Left forelimb (tissue), 1 donor: ENCODE data around the gene RBM39.

Experiments
- DNase-seq: peaks from one replicate; pipeline ENCODE4 v3.0.0-alpha.2; 2018; ENCODE audit warnings: low spot score

The RBM39 gene

DNA sequence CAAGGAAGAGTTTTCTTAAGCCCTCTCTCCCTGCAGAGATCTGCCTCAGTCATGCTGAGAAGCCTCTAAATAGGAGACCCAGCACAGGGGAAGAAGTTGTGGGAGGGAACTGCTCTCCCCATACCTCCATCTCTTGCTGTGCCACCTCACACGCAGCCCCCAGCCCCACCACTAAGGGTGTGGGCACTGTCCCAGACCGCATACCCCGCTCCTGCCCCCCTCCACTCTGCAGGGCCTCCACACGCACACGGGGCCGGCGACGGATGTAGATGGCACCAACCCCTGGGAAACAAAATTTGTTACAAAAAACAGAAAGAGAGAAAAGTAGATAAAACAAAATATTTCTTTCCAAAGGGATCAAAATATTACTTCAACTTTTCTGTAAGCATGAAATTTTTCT, 67.1 kb downstream of the RBM39 start:
- DNase-seq: no peak

DNA sequence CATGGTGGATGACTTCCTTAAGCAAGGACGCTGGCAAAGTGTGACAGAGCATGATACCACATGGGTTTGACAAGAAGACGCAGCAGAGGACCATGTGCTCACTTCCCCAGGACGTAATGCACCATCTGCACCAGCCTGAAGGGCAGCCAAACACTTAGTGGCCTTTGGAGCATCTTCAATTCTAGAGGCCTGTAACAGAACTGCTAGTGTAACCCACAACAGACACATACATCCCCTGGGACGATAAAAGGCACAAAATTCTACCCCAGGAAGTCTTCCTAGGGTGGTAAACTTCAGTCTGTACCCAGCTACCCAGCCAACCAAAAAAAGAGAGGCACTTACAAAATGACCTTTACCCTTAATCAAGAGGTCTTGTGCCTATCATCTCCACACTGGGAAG, 68.2 kb downstream of the RBM39 start:
- DNase-seq: no peak

- DNase-seq: no peak
These were observed 72.4 kb downstream of the RBM39 start for GRCh38 chr20:35669681-35670080.

DNA sequence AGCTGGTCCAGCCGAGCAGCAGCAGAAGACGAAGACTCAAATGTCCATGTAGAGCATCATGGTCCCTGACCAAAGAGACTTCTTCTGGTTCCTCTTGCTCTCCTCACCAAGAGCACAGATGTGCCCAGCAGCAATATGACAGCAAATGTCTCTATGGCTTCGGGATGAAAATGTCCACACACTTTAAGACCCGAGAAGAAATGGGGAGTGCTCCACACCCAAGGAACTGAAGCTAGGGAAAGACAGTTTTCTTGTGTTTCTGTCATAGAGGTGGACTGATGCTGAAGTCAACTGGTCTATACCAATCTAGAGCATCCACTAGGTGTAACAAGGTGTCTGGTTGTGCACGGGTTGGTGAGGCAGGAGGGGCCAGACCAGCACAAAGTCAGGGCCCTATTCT, 72.8 kb downstream of the RBM39 start:
- DNase-seq: no peak

- DNase-seq: no peak
These were observed 76.1 kb downstream of the RBM39 start for GRCh38 chr20:35665949-35666288.

GRCh38 chr20:35664466-35665206, 77.4 kb downstream of the RBM39 start, which contains the start of the genes CPNE1 and RBM12:
CPNE1 (minus strand) TSS chr20:35664900; CDS start chr20:35632923, 31,977 bp downstream.
RBM12 (minus strand) TSS chr20:35664900; CDS start chr20:35655322, 9,578 bp downstream.
- DNase-seq: peak; percentile 96

- peak; percentile 65 for DNase-seq
These were observed 78.3 kb downstream of the RBM39 start for GRCh38 chr20:35663516-35664465.

DNA sequence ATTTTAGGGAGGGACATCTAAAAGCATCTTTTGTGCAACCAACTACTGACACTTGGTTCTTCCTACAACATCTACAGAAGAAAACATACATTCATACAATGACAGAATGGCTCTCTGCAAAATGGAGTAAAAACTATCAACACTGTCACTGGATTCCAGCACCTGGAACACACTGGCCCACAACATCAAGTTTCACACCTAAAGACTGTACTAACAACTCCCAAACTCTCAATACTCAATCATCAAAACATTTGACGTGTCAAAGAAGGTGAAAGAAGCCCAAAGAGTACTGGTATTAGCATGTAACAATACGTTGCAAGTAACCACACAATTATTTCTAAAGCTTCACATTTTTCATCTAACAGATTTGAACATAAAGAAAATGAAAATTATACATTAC, 79.5 kb downstream of the RBM39 start:
- no peak for DNase-seq

DNA sequence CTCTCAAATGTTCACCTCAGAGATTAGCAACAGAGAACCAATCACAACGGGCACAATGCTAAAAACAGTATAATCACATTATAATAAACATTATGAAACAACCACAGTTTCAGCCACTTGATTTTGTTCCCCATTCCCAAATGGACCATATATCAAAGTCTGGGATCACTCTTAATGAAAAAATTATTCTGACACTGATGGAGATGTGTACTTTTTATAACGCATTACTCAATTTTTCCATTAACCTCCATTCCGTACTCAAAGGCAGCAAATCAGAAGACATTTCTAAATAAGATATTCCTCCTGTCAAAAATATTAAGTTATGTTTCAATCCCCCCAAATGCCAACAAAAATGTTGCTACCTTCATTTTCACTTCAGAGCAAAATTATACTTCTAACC, 80.2 kb downstream of the RBM39 start:
- DNase-seq: no peak

GRCh38 chr20:35661053-35661452, 81.0 kb downstream of the RBM39 start:
- no peak for DNase-seq

GRCh38 chr20:35660122-35660937, 81.7 kb downstream of the RBM39 start:
- DNase-seq: no peak

GRCh38 chr20:35657271-35657670, 84.8 kb downstream of the RBM39 start:
- no peak for DNase-seq

DNA sequence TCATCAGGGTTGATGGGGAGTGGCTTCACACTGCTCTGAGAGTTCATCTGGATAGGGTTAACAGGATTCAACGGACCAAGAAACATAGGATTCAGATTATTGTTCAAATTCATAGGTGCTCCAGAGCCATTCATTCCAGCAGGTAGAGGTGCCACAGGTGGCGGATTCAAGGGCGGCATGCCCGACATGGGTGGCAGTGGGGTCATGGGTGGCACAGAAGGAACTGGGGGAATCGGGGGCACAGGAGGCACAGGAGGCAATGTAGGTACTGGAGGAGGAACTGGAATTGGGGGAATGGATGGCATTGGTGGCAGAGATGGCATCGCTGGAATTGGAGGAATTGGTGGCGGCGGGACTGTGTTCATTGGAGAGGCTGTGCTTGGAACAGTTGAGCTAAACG, 87.6 kb downstream of the RBM39 start:
- no peak for DNase-seq

DNA sequence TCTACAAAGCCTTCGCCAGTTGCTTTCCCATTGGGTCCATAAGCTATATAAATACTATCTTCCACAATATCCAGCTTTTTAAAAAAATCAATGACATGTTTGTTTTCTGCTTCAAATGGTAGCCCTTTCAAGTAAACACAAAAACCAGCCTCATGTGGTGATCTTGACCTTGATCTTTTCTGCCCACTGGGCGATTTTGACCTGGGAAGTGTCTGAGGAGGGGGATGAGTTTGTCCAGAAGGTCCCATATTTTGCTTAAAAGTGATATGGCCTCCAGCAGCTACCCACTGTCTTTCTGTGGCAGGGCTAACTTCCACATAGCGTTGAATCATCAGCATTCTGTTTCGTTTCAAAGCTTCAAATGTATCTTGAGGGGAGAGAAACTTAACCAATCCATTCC, 88.2 kb downstream of the RBM39 start:
- DNase-seq: no peak
